ENCODE results near the gene SYT2.
"Not testable (repeated sequence)": the region's sequence is repeated elsewhere in the genome, so short reads cannot be mapped to it uniquely, and the experiment has no call there.

DNA sequence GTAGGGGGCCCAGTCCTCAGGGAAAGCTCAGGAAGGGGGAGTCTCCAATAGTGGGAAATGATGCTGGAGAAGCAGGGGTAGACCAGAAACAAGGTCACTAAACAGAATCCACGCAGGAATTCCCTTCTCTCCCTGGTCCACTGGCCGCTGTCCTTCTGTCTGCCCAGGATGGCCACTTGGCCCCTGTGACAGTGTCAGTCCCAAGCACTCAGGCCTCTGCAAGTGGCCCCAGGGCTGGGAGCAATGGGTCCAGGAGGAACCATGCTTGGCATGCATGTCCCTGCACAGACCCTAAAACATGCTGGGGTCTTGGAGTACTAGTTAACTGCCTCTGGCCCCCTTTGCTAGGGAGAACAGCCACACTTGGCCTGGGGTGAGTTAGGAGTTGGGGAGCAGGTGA is 90.2 kb downstream of the SYT2 start:
- TF ChIP-seq ISL1 (CRISPR knock-in tag; IDR thresholded peaks at IDR 0.05); ARNTL (CRISPR knock-in tag; IDR thresholded peaks at IDR 0.05; ENCODE audit: borderline replicate concordance, low read depth); ZC3H10 (CRISPR knock-in tag; IDR thresholded peaks at IDR 0.05); CREB5 (CRISPR knock-in tag; IDR thresholded peaks at IDR 0.05; ENCODE audit: low read depth); TOX (CRISPR knock-in tag; IDR thresholded peaks at IDR 0.05; ENCODE audit: borderline replicate concordance); RARB (CRISPR knock-in tag; IDR thresholded peaks at IDR 0.05); SNAI2 (CRISPR knock-in tag; IDR thresholded peaks at IDR 0.05); OSR1 (CRISPR knock-in tag; IDR thresholded peaks at IDR 0.05); BACH2 (CRISPR knock-in tag; IDR thresholded peaks at IDR 0.05; ENCODE audit: borderline replicate concordance); CSDC2 (CRISPR knock-in tag; IDR thresholded peaks at IDR 0.05): not testable (repeated sequence)
- TF ChIP-seq, protein P1, sequence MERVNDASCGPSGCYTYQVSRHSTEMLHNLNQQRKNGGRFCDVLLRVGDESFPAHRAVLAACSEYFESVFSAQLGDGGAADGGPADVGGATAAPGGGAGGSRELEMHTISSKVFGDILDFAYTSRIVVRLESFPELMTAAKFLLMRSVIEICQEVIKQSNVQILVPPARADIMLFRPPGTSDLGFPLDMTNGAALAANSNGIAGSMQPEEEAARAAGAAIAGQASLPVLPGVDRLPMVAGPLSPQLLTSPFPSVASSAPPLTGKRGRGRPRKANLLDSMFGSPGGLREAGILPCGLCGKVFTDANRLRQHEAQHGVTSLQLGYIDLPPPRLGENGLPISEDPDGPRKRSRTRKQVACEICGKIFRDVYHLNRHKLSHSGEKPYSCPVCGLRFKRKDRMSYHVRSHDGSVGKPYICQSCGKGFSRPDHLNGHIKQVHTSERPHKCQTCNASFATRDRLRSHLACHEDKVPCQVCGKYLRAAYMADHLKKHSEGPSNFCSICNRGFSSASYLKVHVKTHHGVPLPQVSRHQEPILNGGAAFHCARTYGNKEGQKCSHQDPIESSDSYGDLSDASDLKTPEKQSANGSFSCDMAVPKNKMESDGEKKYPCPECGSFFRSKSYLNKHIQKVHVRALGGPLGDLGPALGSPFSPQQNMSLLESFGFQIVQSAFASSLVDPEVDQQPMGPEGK (CRISPR knock-in tag; IDR thresholded peaks at IDR 0.05; ENCODE audit: borderline replicate concordance) = not testable (repeated sequence)
- TF ChIP-seq, protein P2, sequence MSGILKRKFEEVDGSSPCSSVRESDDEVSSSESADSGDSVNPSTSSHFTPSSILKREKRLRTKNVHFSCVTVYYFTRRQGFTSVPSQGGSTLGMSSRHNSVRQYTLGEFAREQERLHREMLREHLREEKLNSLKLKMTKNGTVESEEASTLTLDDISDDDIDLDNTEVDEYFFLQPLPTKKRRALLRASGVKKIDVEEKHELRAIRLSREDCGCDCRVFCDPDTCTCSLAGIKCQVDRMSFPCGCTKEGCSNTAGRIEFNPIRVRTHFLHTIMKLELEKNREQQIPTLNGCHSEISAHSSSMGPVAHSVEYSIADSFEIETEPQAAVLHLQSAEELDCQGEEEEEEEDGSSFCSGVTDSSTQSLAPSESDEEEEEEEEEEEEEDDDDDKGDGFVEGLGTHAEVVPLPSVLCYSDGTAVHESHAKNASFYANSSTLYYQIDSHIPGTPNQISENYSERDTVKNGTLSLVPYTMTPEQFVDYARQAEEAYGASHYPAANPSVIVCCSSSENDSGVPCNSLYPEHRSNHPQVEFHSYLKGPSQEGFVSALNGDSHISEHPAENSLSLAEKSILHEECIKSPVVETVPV (CRISPR knock-in tag; IDR thresholded peaks at IDR 0.05) = not testable (repeated sequence)

All from SK-N-SH treated with all-trans-retinoic acid at 6 μM for 48 hours (cell line).